ENCODE measurements around the gene DSCAM.

The DSCAM gene

GRCh38 chr21:40640266-40640789 lies 206.6 kb downstream of the DSCAM start:
- H3K4me3 ChIP-seq (ENCODE audit: low read depth, low read length): no peak overlapping the region
- no peaks in the 10 kb centered on the region for H3K4me1 ChIP-seq (ENCODE audit: control insufficient read depth, insufficient read depth, low read length)
- H3K9me3 ChIP-seq (ENCODE audit: control insufficient read depth, insufficient read depth, low read length): no peaks in the 10 kb centered on the region
- H3K36me3 ChIP-seq (ENCODE audit: control insufficient read depth, insufficient read depth, low read length): no peaks in the 10 kb centered on the region
- no peaks in the 10 kb centered on the region for H3K27me3 ChIP-seq (ENCODE audit: control insufficient read depth, insufficient read depth, low read length)
- H3K9ac ChIP-seq (ENCODE audit: low read depth, low read length): no peak overlapping the region

GRCh38 chr21:40639616-40640194 lies 207.3 kb downstream of the DSCAM start:
- Histone ChIP-seq H3K9ac (ENCODE audit: low read depth, low read length) (no peak overlapping the region), H3K9me3 (ENCODE audit: control insufficient read depth, insufficient read depth, low read length) (no peaks in the 10 kb centered on the region), H3K4me3 (ENCODE audit: low read depth, low read length) (no peak overlapping the region), H3K36me3 (ENCODE audit: control insufficient read depth, insufficient read depth, low read length) (no peaks in the 10 kb centered on the region), H3K4me1 (ENCODE audit: control insufficient read depth, insufficient read depth, low read length) (no peaks in the 10 kb centered on the region), H3K27me3 (ENCODE audit: control insufficient read depth, insufficient read depth, low read length) (no peaks in the 10 kb centered on the region)

- H3K9me3 ChIP-seq (ENCODE audit: control insufficient read depth, insufficient read depth, low read length): no peaks in the 10 kb centered on the region
- H3K9ac ChIP-seq (ENCODE audit: low read depth, low read length): no peak overlapping the region
- no peak overlapping the region for H3K4me3 ChIP-seq (ENCODE audit: low read depth, low read length)
These were observed 208.3 kb downstream of the DSCAM start for GRCh38 chr21:40638466-40639251.

GRCh38 chr21:40636026-40636425 lies 210.9 kb downstream of the DSCAM start:
- Histone ChIP-seq H3K36me3 (ENCODE audit: control insufficient read depth, insufficient read depth, low read length) (no peaks in the 10 kb centered on the region), H3K27me3 (ENCODE audit: control insufficient read depth, insufficient read depth, low read length) (no peaks in the 10 kb centered on the region), H3K9ac (ENCODE audit: low read depth, low read length) (no peak overlapping the region), H3K4me3 (ENCODE audit: low read depth, low read length) (no peak overlapping the region), H3K4me1 (ENCODE audit: control insufficient read depth, insufficient read depth, low read length) (no peaks in the 10 kb centered on the region), H3K9me3 (ENCODE audit: control insufficient read depth, insufficient read depth, low read length) (no peaks in the 10 kb centered on the region)

More at GRCh38 chr21:40638466-40639251, 208.3 kb downstream of the DSCAM start:
- no peaks in the 10 kb centered on the region for H3K4me1 ChIP-seq (ENCODE audit: control insufficient read depth, insufficient read depth, low read length)
- H3K36me3 ChIP-seq (ENCODE audit: control insufficient read depth, insufficient read depth, low read length): no peaks in the 10 kb centered on the region
- H3K27me3 ChIP-seq (ENCODE audit: control insufficient read depth, insufficient read depth, low read length): no peaks in the 10 kb centered on the region

GRCh38 chr21:40635391-40635790 lies 211.6 kb downstream of the DSCAM start:
- Histone ChIP-seq H3K36me3 (ENCODE audit: control insufficient read depth, insufficient read depth, low read length) (no peaks in the 10 kb centered on the region), H3K27me3 (ENCODE audit: control insufficient read depth, insufficient read depth, low read length) (no peaks in the 10 kb centered on the region), H3K9ac (ENCODE audit: low read depth, low read length) (no peak overlapping the region), H3K9me3 (ENCODE audit: control insufficient read depth, insufficient read depth, low read length) (no peaks in the 10 kb centered on the region), H3K4me1 (ENCODE audit: control insufficient read depth, insufficient read depth, low read length) (no peaks in the 10 kb centered on the region), H3K4me3 (ENCODE audit: low read depth, low read length) (no peak overlapping the region)

GRCh38 chr21:40634141-40634540 lies 212.8 kb downstream of the DSCAM start:
- Histone ChIP-seq H3K4me3 (ENCODE audit: low read depth, low read length) (no peak overlapping the region), H3K9ac (ENCODE audit: low read depth, low read length) (no peak overlapping the region), H3K27me3 (ENCODE audit: control insufficient read depth, insufficient read depth, low read length) (no peaks in the 10 kb centered on the region), H3K9me3 (ENCODE audit: control insufficient read depth, insufficient read depth, low read length) (no peaks in the 10 kb centered on the region), H3K4me1 (ENCODE audit: control insufficient read depth, insufficient read depth, low read length) (no peaks in the 10 kb centered on the region), H3K36me3 (ENCODE audit: control insufficient read depth, insufficient read depth, low read length) (no peaks in the 10 kb centered on the region)

GRCh38 chr21:40633048-40633447 lies 213.9 kb downstream of the DSCAM start:
- Histone ChIP-seq H3K27me3 (ENCODE audit: control insufficient read depth, insufficient read depth, low read length) (no peaks in the 10 kb centered on the region), H3K9me3 (ENCODE audit: control insufficient read depth, insufficient read depth, low read length) (no peaks in the 10 kb centered on the region), H3K9ac (ENCODE audit: low read depth, low read length) (no peak overlapping the region), H3K4me1 (ENCODE audit: control insufficient read depth, insufficient read depth, low read length) (no peaks in the 10 kb centered on the region), H3K4me3 (ENCODE audit: low read depth, low read length) (no peak overlapping the region), H3K36me3 (ENCODE audit: control insufficient read depth, insufficient read depth, low read length) (no peaks in the 10 kb centered on the region)

- no peak overlapping the region for H3K9ac ChIP-seq (ENCODE audit: low read depth, low read length)
- H3K27me3 ChIP-seq (ENCODE audit: control insufficient read depth, insufficient read depth, low read length): no peaks in the 10 kb centered on the region
- no peaks in the 10 kb centered on the region for H3K4me1 ChIP-seq (ENCODE audit: control insufficient read depth, insufficient read depth, low read length)
- H3K9me3 ChIP-seq (ENCODE audit: control insufficient read depth, insufficient read depth, low read length): no peaks in the 10 kb centered on the region
- no peaks in the 10 kb centered on the region for H3K36me3 ChIP-seq (ENCODE audit: control insufficient read depth, insufficient read depth, low read length)
- no peak overlapping the region for H3K4me3 ChIP-seq (ENCODE audit: low read depth, low read length)
These were observed 215.7 kb downstream of the DSCAM start for GRCh38 chr21:40631211-40631610.

GRCh38 chr21:40625991-40626390 lies 221.0 kb downstream of the DSCAM start:
- no peak overlapping the region for H3K4me3 ChIP-seq (ENCODE audit: low read depth, low read length)
- H3K9me3 ChIP-seq (ENCODE audit: control insufficient read depth, insufficient read depth, low read length): no peaks in the 10 kb centered on the region
- no peaks in the 10 kb centered on the region for H3K27me3 ChIP-seq (ENCODE audit: control insufficient read depth, insufficient read depth, low read length)
- no peaks in the 10 kb centered on the region for H3K36me3 ChIP-seq (ENCODE audit: control insufficient read depth, insufficient read depth, low read length)
- no peak overlapping the region for H3K9ac ChIP-seq (ENCODE audit: low read depth, low read length)
- peaks cover 19% of the 10 kb centered on the region for H3K4me1 ChIP-seq (ENCODE audit: control insufficient read depth, insufficient read depth, low read length)

GRCh38 chr21:40623528-40623927 lies 223.4 kb downstream of the DSCAM start:
- no peak overlapping the region for H3K4me3 ChIP-seq (ENCODE audit: low read depth, low read length)
- H3K9ac ChIP-seq (ENCODE audit: low read depth, low read length): no peak overlapping the region
- no peaks in the 10 kb centered on the region for H3K36me3 ChIP-seq (ENCODE audit: control insufficient read depth, insufficient read depth, low read length)
- H3K4me1 ChIP-seq (ENCODE audit: control insufficient read depth, insufficient read depth, low read length): peaks cover 19% of the 10 kb centered on the region
- no peaks in the 10 kb centered on the region for H3K9me3 ChIP-seq (ENCODE audit: control insufficient read depth, insufficient read depth, low read length)
- H3K27me3 ChIP-seq (ENCODE audit: control insufficient read depth, insufficient read depth, low read length): no peaks in the 10 kb centered on the region

GRCh38 chr21:40622531-40622930 lies 224.4 kb downstream of the DSCAM start:
- no peaks in the 10 kb centered on the region for H3K27me3 ChIP-seq (ENCODE audit: control insufficient read depth, insufficient read depth, low read length)
- peaks cover 19% of the 10 kb centered on the region for H3K4me1 ChIP-seq (ENCODE audit: control insufficient read depth, insufficient read depth, low read length)

More at GRCh38 chr21:40622531-40622930, 224.4 kb downstream of the DSCAM start:
- Histone ChIP-seq H3K9ac (ENCODE audit: low read depth, low read length) (no peak overlapping the region), H3K9me3 (ENCODE audit: control insufficient read depth, insufficient read depth, low read length) (no peaks in the 10 kb centered on the region), H3K4me3 (ENCODE audit: low read depth, low read length) (no peak overlapping the region), H3K36me3 (ENCODE audit: control insufficient read depth, insufficient read depth, low read length) (no peaks in the 10 kb centered on the region)
